CD4-positive, alpha-beta T cell treated with Interleukin-17A for 1 hour (primary cell): ENCODE results near the gene YPEL4.

Experiments
- DNase-seq: peaks from one replicate; pipeline ENCODE4 v3.0.0-alpha.2; 2020

The YPEL4 gene

GRCh38 chr11:57630171-57630570, 19.5 kb downstream of the YPEL4 start:
- no peak for DNase-seq

DNA sequence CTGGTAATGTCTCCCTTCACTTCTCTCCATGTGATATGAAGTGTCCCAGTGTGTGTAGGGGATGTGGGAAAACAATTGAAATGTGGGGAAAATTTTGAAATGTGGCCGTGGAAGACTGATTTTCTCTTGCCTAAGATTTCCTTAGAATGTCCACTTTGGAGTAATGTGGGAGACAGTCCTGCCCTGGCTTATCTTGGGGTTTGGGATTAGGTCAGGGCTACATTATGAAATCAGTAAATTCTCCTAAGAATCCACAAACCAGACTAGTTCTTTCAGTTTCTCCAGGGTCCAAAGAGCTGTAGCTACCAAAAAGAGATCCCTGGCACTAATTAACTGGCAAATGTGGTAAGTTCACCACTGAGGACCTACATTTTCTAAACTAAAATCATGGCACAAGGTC, 22.8 kb downstream of the YPEL4 start:
- DNase-seq = no peak

DNA sequence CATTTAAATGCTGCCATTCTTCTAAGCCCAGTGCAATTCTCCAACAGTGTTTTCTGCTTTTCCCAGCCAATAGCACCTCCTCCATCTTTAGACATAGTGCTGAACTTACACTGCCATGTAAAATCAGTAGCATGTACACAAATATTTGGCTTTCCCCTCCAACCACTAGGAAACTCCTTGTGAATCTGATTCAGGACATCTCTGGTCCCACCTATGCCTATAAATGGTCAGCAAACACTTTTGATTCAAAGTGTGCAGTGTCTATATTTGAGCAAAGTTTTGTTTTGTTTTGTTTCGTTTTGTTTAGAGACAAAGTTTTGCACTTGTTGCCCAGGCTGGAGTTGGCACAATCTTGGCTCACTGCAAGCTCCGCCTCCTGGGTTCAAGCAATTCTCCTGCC, 24.8 kb downstream of the YPEL4 start:
- DNase-seq = no peak

GRCh38 chr11:57622263-57622662, 27.4 kb downstream of the YPEL4 start:
- no peak for DNase-seq

DNA sequence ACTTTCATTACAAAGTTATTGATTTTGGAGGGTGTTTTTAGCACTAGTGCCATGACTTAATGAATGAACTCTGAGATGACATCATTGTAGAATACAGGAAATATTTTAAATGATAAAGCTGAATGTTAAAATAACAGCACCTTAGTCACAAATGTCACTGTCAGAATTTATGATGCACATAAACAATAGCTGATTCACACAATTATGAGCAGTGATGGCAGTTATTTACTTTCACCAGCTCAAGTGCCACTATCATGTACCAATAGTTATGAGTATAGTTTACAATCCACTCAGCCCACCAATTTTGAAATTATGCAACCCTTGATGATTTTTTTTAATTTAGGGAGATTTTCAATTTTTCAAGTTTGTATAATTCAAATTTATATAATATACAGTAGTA, 29.2 kb downstream of the YPEL4 start:
- DNase-seq = no peak

- no peak for DNase-seq
Measured at GRCh38 chr11:57619331-57619730, 30.4 kb downstream of the YPEL4 start.

- no peak for DNase-seq
Measured at GRCh38 chr11:57618438-57618837, 31.3 kb downstream of the YPEL4 start.

- DNase-seq = no peak
Measured at GRCh38 chr11:57616595-57616994, 33.1 kb downstream of the YPEL4 start.

- no peak for DNase-seq
Measured at GRCh38 chr11:57615308-57615707, 34.4 kb downstream of the YPEL4 start.

DNA sequence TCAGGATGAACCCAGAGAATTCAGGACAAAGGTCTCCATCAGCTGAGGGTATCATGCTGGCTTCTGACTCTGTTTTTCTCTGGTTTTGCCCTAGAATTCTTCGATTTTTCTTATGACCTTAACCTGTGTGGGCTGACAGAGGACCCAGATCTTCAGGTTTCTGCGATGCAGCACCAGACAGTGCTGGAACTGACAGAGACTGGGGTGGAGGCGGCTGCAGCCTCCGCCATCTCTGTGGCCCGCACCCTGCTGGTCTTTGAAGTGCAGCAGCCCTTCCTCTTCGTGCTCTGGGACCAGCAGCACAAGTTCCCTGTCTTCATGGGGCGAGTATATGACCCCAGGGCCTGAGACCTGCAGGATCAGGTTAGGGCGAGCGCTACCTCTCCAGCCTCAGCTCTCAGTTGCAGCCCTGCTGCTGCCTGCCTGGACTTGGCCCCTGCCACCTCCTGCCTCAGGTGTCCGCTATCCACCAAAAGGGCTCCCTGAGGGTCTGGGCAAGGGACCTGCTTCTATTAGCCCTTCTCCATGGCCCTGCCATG, 35.4 kb downstream of the YPEL4 start:
- no peak for DNase-seq

- no peak for DNase-seq
Measured at GRCh38 chr11:57610170-57610569, 39.5 kb downstream of the YPEL4 start.

GRCh38 chr11:57605028-57605420, 44.7 kb downstream of the YPEL4 start:
- no peak for DNase-seq

DNA sequence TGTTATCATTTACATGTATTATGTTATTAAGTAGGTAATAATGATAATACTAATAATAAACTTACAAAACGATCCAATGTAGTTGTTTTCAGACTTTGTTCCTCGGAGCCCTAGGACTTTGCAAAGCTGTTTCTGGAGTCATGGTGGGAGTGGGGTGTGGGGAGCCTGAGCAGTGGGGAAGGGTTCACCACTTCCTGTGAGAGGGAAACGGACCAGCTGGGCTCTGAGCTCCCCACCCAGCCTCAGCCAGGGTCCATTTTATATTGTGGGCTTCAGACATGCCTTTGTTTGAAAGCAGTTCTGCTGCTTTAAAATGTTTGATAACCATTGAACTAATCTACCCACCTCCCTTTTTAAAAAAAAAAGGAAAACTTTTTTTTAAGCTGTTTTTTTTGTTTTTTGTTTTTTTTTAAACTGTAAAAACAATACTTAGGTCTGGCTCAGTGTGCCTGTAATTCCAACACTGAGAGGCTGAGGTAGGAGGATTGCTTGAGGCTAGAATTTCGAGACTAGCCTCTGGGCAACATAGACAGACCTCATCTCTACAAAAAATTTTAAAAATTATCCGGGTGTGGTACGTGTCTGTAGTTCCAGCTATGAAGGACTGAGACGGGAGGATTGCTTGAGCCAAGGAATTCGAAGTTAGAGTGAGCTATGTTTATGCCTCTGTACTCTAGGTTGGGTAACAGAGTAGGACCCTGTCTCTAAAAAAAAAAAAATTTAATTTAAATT, 45.2 kb downstream of the YPEL4 start:
- DNase-seq = no peak

- DNase-seq = no peak
Measured at GRCh38 chr11:57601297-57601696, 48.4 kb downstream of the YPEL4 start.

DNA sequence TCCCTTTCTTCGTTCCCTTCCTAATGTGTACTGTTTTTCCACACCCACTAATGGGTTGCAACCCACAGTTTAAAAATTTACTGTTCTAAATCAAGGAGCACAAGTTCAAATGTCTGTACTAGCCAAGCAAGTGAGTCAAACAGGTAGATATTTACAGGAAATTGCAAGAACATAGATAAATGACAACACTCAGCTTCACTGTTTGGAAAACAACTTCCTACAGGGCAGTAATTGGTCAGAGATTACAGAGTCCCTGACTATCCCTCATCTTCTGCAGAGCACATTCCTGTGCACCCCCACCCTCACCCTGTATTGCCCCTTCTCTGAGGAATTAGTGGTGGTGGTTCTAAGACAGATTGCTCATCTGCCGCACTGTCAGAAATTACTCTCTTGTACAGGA, 50.3 kb downstream of the YPEL4 start:
- DNase-seq = no peak

DNA sequence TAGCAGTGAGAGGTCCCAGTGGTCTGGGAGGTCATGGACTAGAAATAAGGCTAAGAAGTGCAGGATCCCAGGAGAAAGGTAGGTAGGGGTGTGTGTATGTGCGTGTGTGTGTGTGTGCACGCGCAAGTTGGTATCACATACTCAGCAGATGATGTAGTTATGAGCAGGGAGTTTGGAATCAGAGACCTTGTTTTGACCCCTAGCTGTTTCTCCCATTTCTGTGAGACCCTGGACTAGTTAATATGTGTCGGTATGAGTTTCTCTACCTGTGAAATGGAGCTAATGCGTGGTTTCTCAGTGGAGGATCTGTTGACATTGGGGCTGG, 50.9 kb downstream of the YPEL4 start:
- no peak for DNase-seq

DNA sequence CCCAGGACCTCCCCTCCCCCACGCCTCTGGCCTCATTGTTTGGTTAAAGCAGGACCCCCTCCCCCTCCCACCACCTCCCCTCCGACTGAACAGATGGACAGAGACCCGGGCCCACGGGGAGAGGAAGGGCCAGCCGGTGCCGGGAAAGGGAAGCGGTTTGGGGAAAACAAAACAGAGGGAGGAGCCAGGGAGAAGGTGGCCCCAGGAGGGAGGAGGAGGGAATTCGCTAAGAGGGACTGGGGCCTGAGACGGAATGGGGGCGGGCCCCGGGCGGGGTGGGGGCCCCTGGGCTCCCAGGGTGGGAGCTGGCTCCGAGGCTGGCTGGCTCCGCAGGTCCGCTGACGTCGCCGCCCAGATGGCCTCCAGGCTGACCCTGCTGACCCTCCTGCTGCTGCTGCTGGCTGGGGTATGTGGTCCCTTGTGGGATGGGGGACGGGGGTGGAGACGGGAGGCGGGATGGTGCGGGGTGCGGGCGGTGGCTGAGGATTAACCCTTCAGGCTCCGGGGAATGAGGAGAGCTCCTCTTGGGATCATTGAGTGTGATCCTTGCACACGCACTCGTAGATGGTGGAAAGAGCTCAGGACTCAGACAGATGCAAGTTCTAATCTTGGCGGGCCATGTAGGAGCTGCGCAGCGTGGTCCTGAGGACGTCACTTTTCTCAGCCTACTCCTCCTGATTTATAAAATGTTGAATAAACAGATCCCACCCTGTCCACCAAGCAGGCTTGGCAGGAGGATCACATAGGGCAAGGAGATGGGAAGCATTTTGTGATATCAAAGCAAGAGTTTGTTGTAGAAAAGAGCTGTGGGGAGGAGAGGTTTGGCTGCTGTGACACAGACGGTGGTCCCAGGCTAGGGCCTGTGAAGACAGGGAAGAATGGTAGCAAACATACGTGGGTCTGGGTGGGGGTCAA, 51.5 kb downstream of the YPEL4 start:
- no peak for DNase-seq

GRCh38 chr11:57597461-57597915, 52.2 kb downstream of the YPEL4 start, which contains the start of gene SERPING1:
Gene SERPING1, plus strand, starts transcription at chr11:57597685. Its CDS starts 586 bp downstream, at chr11:57598271.
- no peak for DNase-seq

DNA sequence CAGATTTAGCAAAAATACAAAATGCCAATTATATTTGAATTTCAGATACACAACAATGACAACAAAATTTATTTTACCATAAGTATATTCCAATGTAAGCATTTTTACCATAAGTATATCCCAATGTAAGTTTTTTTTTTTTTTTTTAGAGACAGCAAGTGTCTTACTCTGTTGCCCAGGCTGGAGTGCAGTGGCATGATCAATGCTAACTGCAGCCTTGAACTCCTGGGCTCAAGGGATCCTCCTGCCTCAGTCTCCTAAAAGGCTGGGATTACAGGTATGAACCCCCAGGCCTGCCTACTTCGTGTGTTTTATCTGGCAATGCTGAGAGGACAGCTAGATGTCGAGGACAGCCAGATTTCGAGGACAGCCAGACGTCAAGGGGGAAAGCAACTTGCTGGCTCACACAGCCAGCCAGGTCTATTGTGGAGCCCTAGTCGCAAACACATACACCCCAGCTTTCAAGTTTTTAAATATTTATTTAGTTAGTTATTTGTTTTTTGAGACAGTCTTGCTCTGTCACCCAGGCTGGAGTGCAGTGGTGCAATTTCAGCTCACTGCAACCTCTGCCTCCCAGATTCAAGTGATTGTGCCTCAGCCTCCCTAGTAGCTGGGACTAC, 53.3 kb downstream of the YPEL4 start:
- no peak for DNase-seq
